ENCODE measurements around the gene B3GNT9. TPM values are rescaled to one million over a fixed set of nuclear protein-coding genes. Genes with fewer than 3 reads are reported as not detected.

B3GNT9 gene
- polyA plus RNA-seq, 2 donors: 3.5 to 4.1 TPM

DNA sequence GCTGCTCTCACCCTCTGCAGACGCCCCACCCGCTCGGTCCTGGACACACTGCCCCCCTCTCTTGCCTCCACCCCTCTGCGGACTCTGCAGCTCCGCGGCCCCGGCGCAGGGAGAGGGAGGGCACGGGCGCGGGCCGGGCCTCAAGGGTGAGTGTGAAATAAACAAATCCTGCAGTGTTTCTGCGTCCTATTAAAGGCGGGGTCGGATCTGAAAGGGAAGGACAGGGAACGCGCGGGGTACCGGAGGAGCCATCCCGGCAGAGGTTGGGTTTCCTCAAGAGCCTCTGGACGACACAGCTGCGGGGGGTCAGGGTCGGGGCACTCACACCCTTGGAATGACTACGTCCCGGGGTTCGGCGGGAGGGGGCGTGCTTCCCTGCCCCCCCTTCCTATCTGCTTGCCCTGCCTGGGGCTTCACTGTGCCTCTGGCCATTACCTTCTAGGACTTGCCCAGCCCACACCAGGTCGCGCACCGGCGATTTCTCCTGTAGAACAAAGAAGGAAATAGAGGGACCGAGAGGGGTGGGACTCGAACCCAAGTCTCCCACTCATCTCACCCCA, 13.3 kb upstream of the B3GNT9 start:
- Histone ChIP-seq H3K36me3 (ENCODE audit: control insufficient read depth in 2 of 2, insufficient read depth in 2 of 2, low read length in 1 of 2) (peaks cover 0 to 3% of the 10 kb centered on the region in 2 donors), H3K27me3 (ENCODE audit: control insufficient read depth in 1 of 2, insufficient read depth in 2 of 2, low read length in 2 of 2) (no peaks in the 10 kb centered on the region), H3K4me1 (ENCODE audit: control insufficient read depth in 2 of 2, insufficient read depth in 2 of 2, low read length in 1 of 2) (peaks cover 12 to 30% of the 10 kb centered on the region in 2 donors), H3K4me3 (ENCODE audit: low read depth in 1 of 2, low read length in 2 of 2) (peak overlapping the region; percentile 33 to 42), H3K9me3 (ENCODE audit: control insufficient read depth in 2 of 2, insufficient read depth in 1 of 2, low read depth in 1 of 2, low read length in 1 of 2) (no peaks in the 10 kb centered on the region), H3K27ac (ENCODE audit: low read depth in 2 of 2, low read length in 1 of 2) (peak overlapping the region; percentile 65 to 79)
- WGBS, 2 donors: 2 to 3% methylated on average over 27 to 34 of the region's 34 CpGs

DNA sequence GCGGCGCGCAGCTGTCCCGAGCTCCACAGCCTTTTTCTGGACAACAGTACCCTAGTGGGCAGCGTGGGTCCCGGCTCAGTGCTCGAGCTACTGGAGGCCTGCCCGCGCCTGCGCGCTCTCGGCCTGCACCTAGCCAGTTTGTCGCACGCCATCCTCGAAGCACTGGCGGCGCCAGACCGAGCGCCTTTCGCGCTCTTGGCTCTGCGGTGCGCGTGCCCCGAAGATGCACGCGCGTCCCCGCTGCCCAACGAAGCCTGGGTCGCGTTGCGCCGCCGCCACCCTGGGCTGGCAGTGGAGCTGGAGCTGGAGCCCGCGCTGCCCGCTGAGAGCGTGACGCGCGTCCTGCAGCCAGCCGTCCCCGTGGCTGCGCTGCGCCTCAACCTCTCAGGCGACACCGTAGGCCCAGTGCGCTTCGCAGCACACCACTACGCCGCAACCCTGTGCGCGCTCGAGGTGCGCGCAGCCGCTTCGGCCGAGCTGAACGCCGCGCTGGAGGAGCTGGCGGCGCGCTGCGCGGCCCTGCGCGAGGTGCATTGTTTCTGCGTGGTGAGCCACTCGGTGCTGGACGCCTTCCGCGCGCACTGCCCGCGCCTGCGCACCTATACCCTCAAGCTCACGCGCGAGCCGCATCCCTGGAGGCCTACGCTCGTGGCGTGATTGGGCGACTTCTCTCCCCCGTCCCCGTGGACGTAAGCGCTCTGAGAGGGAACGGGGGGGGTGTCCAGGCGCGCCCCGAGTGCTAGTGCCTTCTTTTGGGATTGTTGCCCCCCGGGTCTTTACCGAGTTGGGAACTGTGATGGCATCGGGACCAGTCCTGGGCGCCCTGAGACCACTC, 12.6 kb upstream of the B3GNT9 start:
- Histone ChIP-seq H3K4me3 (ENCODE audit: low read depth in 1 of 2, low read length in 2 of 2) (peak overlapping the region; percentile 33 to 42), H3K36me3 (ENCODE audit: control insufficient read depth in 2 of 2, insufficient read depth in 2 of 2, low read length in 1 of 2) (no peaks in the 10 kb centered on the region), H3K27me3 (ENCODE audit: control insufficient read depth in 1 of 2, insufficient read depth in 2 of 2, low read length in 2 of 2) (no peaks in the 10 kb centered on the region), H3K27ac (ENCODE audit: low read depth in 2 of 2, low read length in 1 of 2) (peak overlapping the region; percentile 26 to 79), H3K4me1 (ENCODE audit: control insufficient read depth in 2 of 2, insufficient read depth in 2 of 2, low read length in 1 of 2) (peaks cover 12 to 33% of the 10 kb centered on the region in 2 donors), H3K9me3 (ENCODE audit: control insufficient read depth in 2 of 2, insufficient read depth in 1 of 2, low read depth in 1 of 2, low read length in 1 of 2) (no peaks in the 10 kb centered on the region)
- 2 to 19% methylated on average over 89 to 99 of the region's 99 CpGs for WGBS, 2 donors

DNA sequence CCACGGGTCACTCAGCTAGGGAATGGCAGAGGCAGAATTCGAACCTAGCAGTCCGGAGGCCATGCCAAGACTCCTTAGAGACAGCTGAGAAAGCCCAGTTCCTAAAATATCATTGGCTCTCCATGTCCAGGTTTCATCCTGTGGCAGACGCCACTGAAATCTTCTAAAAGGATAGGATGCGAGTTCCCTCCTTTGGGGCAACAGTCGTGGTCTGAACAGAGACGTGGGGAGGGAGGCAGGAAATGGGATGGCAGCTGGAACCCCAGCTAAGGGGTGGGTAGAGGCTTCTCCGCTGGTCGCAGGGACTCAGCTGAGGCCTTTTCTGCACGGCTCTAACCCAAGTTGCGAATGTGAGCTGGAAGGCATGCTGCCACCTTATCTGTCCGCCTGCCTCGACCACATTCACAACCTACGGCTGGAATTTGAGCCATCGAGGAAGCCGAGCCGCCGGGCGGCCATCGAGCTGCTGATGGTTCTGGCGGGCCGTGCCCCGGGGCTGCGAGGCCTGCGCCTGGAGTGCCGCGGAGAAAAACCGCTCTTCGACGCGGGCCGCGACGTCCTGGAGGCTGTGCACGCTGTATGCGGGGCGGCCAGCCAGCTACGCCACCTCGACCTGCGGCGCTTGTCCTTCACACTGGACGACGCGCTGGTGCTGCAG, 11.8 kb upstream of the B3GNT9 start:
- Histone ChIP-seq H3K27me3 (ENCODE audit: control insufficient read depth in 1 of 2, insufficient read depth in 2 of 2, low read length in 2 of 2) (no peaks in the 10 kb centered on the region), H3K9me3 (ENCODE audit: control insufficient read depth in 2 of 2, insufficient read depth in 1 of 2, low read depth in 1 of 2, low read length in 1 of 2) (no peaks in the 10 kb centered on the region), H3K27ac (ENCODE audit: low read depth in 2 of 2, low read length in 1 of 2) (peak overlapping the region; percentile 26 to 79), H3K4me1 (ENCODE audit: control insufficient read depth in 2 of 2, insufficient read depth in 2 of 2, low read length in 1 of 2) (peaks cover 12 to 37% of the 10 kb centered on the region in 2 donors), H3K4me3 (ENCODE audit: low read depth in 1 of 2, low read length in 2 of 2) (peak overlapping the region; percentile 33 to 42), H3K36me3 (ENCODE audit: control insufficient read depth in 2 of 2, insufficient read depth in 2 of 2, low read length in 1 of 2) (no peaks in the 10 kb centered on the region)
- 31 to 32% methylated on average over 44 of the region's 44 CpGs for WGBS, 2 donors

DNA sequence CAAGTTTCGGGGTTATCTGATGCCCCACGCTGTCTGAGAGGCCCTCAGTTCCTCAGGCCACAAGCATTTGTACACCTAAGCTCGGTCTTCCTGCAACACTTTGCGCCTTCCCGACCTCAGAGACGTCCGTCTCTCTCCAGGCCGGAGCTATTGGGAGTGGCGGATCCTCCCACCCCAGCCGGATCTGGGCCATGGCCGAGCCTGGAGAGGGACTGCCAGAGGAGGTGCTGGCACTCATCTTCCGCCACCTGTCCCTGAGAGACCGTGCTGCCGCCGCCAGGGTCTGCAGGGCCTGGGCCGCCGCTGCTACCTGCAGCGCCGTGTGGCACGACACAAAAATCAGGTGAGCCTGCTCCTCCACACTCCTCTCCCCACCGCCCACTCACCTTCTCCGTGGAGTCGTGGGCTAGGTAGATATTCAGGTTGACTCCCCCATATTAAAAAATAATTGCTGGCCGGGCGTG, 10.8 kb upstream of the B3GNT9 start:
- no peak overlapping the region for H3K27ac ChIP-seq (ENCODE audit: low read depth in 2 of 2, low read length in 1 of 2)

DNA sequence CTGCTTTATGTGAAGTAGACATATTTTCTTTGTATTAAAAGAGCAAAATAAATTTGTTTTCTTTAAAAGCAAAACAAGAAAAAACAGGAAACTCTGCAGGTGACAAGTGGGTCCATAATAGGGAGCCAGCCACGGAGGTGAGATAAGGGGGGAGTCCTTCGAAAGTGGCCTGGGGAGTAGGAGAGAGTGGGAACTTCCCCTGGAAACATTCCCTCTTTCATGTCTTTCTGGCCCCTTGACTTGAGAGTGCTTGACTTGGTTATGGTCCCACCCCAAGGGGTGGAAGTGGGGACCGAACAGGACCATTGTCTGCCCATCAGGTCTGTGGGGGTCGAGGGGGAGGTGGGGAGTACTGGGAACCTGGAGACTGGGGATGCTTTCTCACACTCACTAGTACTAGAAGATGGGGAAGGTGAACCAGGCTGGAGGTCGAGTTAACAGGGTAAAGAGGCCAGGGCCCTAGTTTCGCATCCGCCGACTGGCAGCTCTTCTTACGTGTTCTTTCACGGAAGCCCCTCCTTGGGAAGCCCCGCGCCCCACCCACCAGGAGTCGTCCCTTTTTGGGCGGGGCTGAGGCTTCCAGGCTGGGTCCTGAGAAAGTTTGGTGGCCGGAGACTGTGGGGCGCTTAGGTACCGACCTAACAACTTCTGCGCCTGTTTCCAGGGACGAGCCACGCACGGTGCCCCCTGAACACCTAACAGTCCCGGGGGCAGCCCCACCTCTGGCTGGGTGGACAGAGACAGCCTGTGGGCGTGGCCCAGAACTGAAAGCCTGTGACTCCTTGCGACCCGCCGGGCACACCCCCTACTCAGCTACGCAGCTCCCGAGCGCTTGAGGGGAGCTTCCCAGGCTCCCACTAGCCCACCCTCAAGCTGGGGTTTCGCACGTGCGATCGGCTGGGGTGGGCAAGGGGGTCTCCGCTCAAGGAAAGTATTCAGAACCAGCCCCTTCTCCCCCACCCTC, 8.1 kb upstream of the B3GNT9 start:
- Histone ChIP-seq H3K27me3 (ENCODE audit: control insufficient read depth in 1 of 2, insufficient read depth in 2 of 2, low read length in 2 of 2) (no peaks in the 10 kb centered on the region), H3K36me3 (ENCODE audit: control insufficient read depth in 2 of 2, insufficient read depth in 2 of 2, low read length in 1 of 2) (no peaks in the 10 kb centered on the region), H3K4me3 (ENCODE audit: low read depth in 1 of 2, low read length in 2 of 2) (peak overlapping the region; percentile 83 to 90), H3K9me3 (ENCODE audit: control insufficient read depth in 2 of 2, insufficient read depth in 1 of 2, low read depth in 1 of 2, low read length in 1 of 2) (no peaks in the 10 kb centered on the region), H3K27ac (ENCODE audit: low read depth in 2 of 2, low read length in 1 of 2) (peak overlapping the region; percentile 83 to 88), H3K4me1 (ENCODE audit: control insufficient read depth in 2 of 2, insufficient read depth in 2 of 2, low read length in 1 of 2) (peaks cover 3 to 39% of the 10 kb centered on the region in 2 donors)
- WGBS, 2 donors: 2 to 4% methylated on average over 34 of the region's 34 CpGs

More for the DNA sequence above, 10.8 kb upstream of the B3GNT9 start:
- Histone ChIP-seq H3K9me3 (ENCODE audit: control insufficient read depth in 2 of 2, insufficient read depth in 1 of 2, low read depth in 1 of 2, low read length in 1 of 2) (no peaks in the 10 kb centered on the region), H3K36me3 (ENCODE audit: control insufficient read depth in 2 of 2, insufficient read depth in 2 of 2, low read length in 1 of 2) (no peaks in the 10 kb centered on the region), H3K27me3 (ENCODE audit: control insufficient read depth in 1 of 2, insufficient read depth in 2 of 2, low read length in 2 of 2) (no peaks in the 10 kb centered on the region), H3K4me3 (ENCODE audit: low read depth in 1 of 2, low read length in 2 of 2) (peak overlapping the region in 1 of 2 donors; percentile 90), H3K4me1 (ENCODE audit: control insufficient read depth in 2 of 2, insufficient read depth in 2 of 2, low read length in 1 of 2) (peaks cover 12 to 37% of the 10 kb centered on the region in 2 donors)
- WGBS, 2 donors: 45 to 62% methylated on average over 23 to 25 of the region's 25 CpGs

DNA sequence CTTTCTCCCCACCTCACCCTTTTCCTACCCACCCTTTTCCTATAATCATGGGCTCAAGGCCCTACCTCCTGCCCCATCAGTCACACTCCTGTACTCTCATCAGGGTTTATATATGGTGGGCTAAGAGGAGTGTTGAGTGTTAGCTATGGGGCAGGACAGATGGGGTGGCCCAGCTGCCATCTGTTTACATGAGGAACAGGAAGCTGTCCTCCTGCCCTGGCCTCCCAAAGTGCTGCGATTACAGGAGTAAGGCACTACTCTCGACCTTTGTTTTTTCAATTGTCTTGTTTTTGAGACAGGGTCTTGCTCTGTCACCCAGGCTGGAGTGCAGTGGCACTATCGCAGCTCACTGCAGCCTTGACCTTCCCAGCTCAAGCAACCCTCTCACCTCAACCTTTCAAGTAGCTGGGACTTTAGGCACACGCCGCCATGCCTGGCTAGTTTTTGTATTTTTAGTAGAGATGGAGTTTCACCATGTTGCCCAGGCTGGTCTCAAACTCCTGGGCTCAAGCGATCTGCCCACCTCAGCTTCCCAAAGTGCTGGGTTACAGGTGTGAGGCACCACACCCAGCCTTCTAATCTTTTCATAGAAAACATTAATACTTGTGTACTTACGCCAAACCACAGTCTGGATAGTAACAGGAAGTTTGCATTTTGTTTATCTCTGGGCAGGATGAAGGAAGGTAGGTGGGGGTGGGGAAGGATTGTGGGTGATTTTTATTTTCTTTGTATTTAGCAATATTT, 7.3 kb upstream of the B3GNT9 start:
- Histone ChIP-seq H3K4me1 (ENCODE audit: control insufficient read depth in 2 of 2, insufficient read depth in 2 of 2, low read length in 1 of 2) (peaks cover 0 to 31% of the 10 kb centered on the region in 2 donors), H3K4me3 (ENCODE audit: low read depth in 1 of 2, low read length in 2 of 2) (no peak overlapping the region), H3K9me3 (ENCODE audit: control insufficient read depth in 2 of 2, insufficient read depth in 1 of 2, low read depth in 1 of 2, low read length in 1 of 2) (no peaks in the 10 kb centered on the region), H3K36me3 (ENCODE audit: control insufficient read depth in 2 of 2, insufficient read depth in 2 of 2, low read length in 1 of 2) (no peaks in the 10 kb centered on the region), H3K27me3 (ENCODE audit: control insufficient read depth in 1 of 2, insufficient read depth in 2 of 2, low read length in 2 of 2) (no peaks in the 10 kb centered on the region), H3K27ac (ENCODE audit: low read depth in 2 of 2, low read length in 1 of 2) (peak overlapping the region in 1 of 2 donors; percentile 24)
- WGBS, 2 donors: 68 to 71% methylated on average over 7 of the region's 7 CpGs

DNA sequence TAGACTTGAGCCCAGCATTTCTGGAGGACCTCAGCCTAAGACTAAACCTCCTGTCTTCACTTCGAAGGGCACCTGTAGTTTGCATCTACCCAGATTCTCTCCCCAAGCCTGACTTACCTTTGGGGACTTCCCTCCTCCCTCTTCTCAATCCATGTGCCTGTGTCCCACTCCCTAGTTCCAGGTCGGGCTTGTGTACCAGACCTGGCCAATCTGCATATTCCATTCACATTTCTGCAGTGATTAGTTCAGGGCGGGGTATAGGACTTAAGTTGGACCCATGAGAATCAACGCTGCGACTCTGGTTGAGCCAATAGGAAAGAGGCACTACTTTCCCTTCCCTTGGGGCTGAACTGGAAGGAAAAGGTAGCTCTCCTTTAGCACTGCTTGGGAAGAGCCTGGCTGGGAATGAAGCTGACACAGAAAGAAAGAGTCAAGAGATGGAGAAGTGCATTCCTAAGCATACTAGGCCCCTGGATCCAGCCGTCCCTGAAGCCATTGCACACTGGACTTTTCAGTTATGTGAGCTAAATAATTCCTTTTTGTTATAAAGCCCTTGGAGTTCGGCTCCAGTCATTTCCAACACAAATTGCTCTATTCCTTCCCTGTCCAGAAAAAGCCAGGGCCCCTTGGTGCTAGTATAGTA, 6.4 kb upstream of the B3GNT9 start:
- no peaks in the 10 kb centered on the region for H3K36me3 ChIP-seq (ENCODE audit: control insufficient read depth in 2 of 2, insufficient read depth in 2 of 2, low read length in 1 of 2)
- 65 to 67% methylated on average over 7 of the region's 7 CpGs for WGBS, 2 donors
- H3K9me3 ChIP-seq (ENCODE audit: control insufficient read depth in 2 of 2, insufficient read depth in 1 of 2, low read depth in 1 of 2, low read length in 1 of 2): no peaks in the 10 kb centered on the region
- peaks cover 0 to 24% of the 10 kb centered on the region in 2 donors for H3K4me1 ChIP-seq (ENCODE audit: control insufficient read depth in 2 of 2, insufficient read depth in 2 of 2, low read length in 1 of 2)
- no peak overlapping the region for H3K27ac ChIP-seq (ENCODE audit: low read depth in 2 of 2, low read length in 1 of 2)
- H3K4me3 ChIP-seq (ENCODE audit: low read depth in 1 of 2, low read length in 2 of 2): no peak overlapping the region
- no peaks in the 10 kb centered on the region for H3K27me3 ChIP-seq (ENCODE audit: control insufficient read depth in 1 of 2, insufficient read depth in 2 of 2, low read length in 2 of 2)

DNA sequence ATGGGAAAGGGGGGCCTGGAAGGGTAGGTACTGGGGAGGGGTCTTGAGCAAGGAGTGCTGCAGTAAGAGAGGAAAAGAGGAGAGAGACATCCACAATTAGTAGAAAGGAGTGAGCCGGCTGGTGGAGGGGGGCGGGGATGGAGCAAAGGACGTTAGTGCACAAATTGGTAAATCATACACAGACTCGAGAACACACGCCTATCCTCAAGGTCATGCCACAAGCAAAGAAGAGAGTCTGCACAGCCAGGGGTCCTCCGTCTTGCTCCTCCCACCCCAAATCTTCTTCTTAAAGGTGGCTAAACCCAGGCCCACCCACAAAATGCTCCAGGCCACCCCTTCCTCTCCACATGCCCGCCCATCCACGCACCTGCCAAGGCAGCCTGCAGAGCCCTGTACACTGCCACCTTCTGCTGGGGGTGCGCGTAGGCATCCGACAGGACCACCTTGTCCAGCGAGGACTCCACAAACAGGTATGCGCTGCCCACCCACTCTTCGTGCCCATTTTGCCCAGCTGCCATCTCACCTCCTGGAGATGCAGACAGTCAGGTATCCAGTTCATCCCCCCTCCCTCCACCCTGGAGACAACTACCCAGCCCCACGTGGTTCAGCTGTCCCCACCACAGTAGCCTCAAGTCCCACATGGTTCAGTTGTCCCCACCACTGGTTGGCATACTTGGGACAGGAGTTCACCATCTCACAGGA, 5.5 kb upstream of the B3GNT9 start:
- Histone ChIP-seq H3K9me3 (ENCODE audit: control insufficient read depth in 2 of 2, insufficient read depth in 1 of 2, low read depth in 1 of 2, low read length in 1 of 2) (no peaks in the 10 kb centered on the region), H3K27ac (ENCODE audit: low read depth in 2 of 2, low read length in 1 of 2) (no peak overlapping the region), H3K27me3 (ENCODE audit: control insufficient read depth in 1 of 2, insufficient read depth in 2 of 2, low read length in 2 of 2) (no peaks in the 10 kb centered on the region), H3K4me3 (ENCODE audit: low read depth in 1 of 2, low read length in 2 of 2) (no peak overlapping the region), H3K36me3 (ENCODE audit: control insufficient read depth in 2 of 2, insufficient read depth in 2 of 2, low read length in 1 of 2) (no peaks in the 10 kb centered on the region), H3K4me1 (ENCODE audit: control insufficient read depth in 2 of 2, insufficient read depth in 2 of 2, low read length in 1 of 2) (peaks cover 0 to 20% of the 10 kb centered on the region in 2 donors)
- 67 to 68% methylated on average over 13 to 15 of the region's 15 CpGs for WGBS, 2 donors
